H9 (cell line): Measurements from ENCODE around the gene VMAC. TPM values are rescaled to one million over a fixed set of nuclear protein-coding genes. Genes with fewer than 3 reads are reported as not detected.

Experiments used
- DNase-seq: peaks from one replicate; pipeline ENCODE4 v3.0.0-alpha.2; 2017
- H2AFZ ChIP-seq: one replicate; pipeline ENCODE4 v1.6.1; 2013; ENCODE audit warnings: mild to moderate bottlenecking, low read length, control low read depth, moderate library complexity
- H2AK5ac ChIP-seq: 2 replicates; pipeline ENCODE4 v1.6.1; 2013; ENCODE audit warnings: low read length, control low read depth, mixed read lengths; ENCODE audit not compliant: insufficient read length
- H2BK120ac ChIP-seq: one replicate; pipeline ENCODE4 v1.6.1; 2013; ENCODE audit warnings: low read depth, mild to moderate bottlenecking, low read length, control low read depth, inconsistent platforms; ENCODE audit not compliant: poor library complexity, severe bottlenecking
- H2BK12ac ChIP-seq: 2 replicates; pipeline ENCODE4 v1.6.1; 2013; ENCODE audit warnings: low read length, control low read depth, mixed read lengths, low read depth; ENCODE audit not compliant: insufficient read length
- H2BK15ac ChIP-seq: 2 replicates; pipeline ENCODE4 v1.6.1; 2013; ENCODE audit warnings: low read depth, low read length, control low read depth
- H2BK20ac ChIP-seq: one replicate; pipeline ENCODE4 v1.6.1; 2013; ENCODE audit warnings: low read depth, mild to moderate bottlenecking, low read length, control low read depth, inconsistent platforms; ENCODE audit not compliant: poor library complexity, severe bottlenecking
- H2BK5ac ChIP-seq: 2 replicates; pipeline ENCODE4 v1.6.1; 2013; ENCODE audit warnings: low read length, control low read depth, mixed read lengths; ENCODE audit not compliant: insufficient read length
- H3K14ac ChIP-seq: 2 replicates; pipeline ENCODE4 v1.6.1; 2013; ENCODE audit warnings: low read length, control low read depth; ENCODE audit not compliant: insufficient read depth
- H3K18ac ChIP-seq: 2 replicates; pipeline ENCODE4 v1.6.1; 2013; ENCODE audit warnings: low read depth, mild to moderate bottlenecking, mixed read lengths, low read length, control low read depth; ENCODE audit not compliant: insufficient read length
- H3K23ac ChIP-seq: 2 replicates; pipeline ENCODE4 v1.6.1; 2013; ENCODE audit warnings: low read length, control low read depth, mixed read lengths, low read depth; ENCODE audit not compliant: insufficient read length
- H3K23me2 ChIP-seq: 2 replicates; pipeline ENCODE4 v1.6.1; 2013; ENCODE audit warnings: low read depth, mild to moderate bottlenecking, mixed read lengths, low read length, control low read depth; ENCODE audit not compliant: insufficient read length, poor library complexity, severe bottlenecking
- H3K27ac ChIP-seq: 2 replicates; pipeline ENCODE4 v1.5.1; 2013; ENCODE audit warnings: low read length, control low read depth, mixed read lengths, low read depth; ENCODE audit not compliant: insufficient read length
- H3K27me3 ChIP-seq: 2 replicates; pipeline ENCODE4 v1.6.1; 2013; ENCODE audit warnings: low read length, control low read depth, inconsistent platforms; ENCODE audit not compliant: insufficient read depth
- H3K4ac ChIP-seq: 2 replicates; pipeline ENCODE4 v1.6.1; 2013; ENCODE audit warnings: low read depth, mild to moderate bottlenecking, control low read depth, inconsistent platforms, low read length, moderate library complexity
- H3K4me1 ChIP-seq: 2 replicates; pipeline ENCODE4 v1.6.1; 2013; ENCODE audit warnings: low read length, control low read depth, inconsistent platforms; ENCODE audit not compliant: insufficient read depth
- H3K4me2 ChIP-seq: 2 replicates; pipeline ENCODE4 v1.6.1; 2013; ENCODE audit warnings: low read length, control low read depth, mixed read lengths; ENCODE audit not compliant: insufficient read length, insufficient read depth
- H3K56ac ChIP-seq: 2 replicates; pipeline ENCODE4 v1.6.1; 2013; ENCODE audit warnings: low read depth, mild to moderate bottlenecking, mixed read lengths, low read length, control low read depth; ENCODE audit not compliant: insufficient read length
- H3K79me1 ChIP-seq: 2 replicates; pipeline ENCODE4 v1.6.1; 2013; ENCODE audit warnings: low read depth, mild to moderate bottlenecking, moderate library complexity, low read length, control low read depth, inconsistent platforms; ENCODE audit not compliant: insufficient read depth, poor library complexity, severe bottlenecking
- H3K79me2 ChIP-seq: 2 replicates; pipeline ENCODE4 v1.6.1; 2013; ENCODE audit warnings: low read length, control low read depth, inconsistent platforms; ENCODE audit not compliant: insufficient read depth
- H3K9ac ChIP-seq: 2 replicates; pipeline ENCODE4 v1.6.1; 2013; ENCODE audit warnings: low read length, control low read depth, mixed read lengths; ENCODE audit not compliant: insufficient read length; ENCODE audit errors: extremely low read depth
- H3K9me3 ChIP-seq: one replicate; pipeline ENCODE4 v1.6.1; 2013; ENCODE audit warnings: low read depth, low read length, inconsistent platforms; ENCODE audit not compliant: control insufficient read depth
- H3T11ph ChIP-seq: one replicate; pipeline ENCODE4 v1.6.1; 2013; ENCODE audit warnings: mild to moderate bottlenecking, low read length, control low read depth, inconsistent platforms
- H4K20me1 ChIP-seq: one replicate; pipeline ENCODE4 v1.6.1; 2013; ENCODE audit not compliant: control insufficient read depth, insufficient read length, insufficient read depth
- H4K5ac ChIP-seq: 2 replicates; pipeline ENCODE4 v1.6.1; 2013; ENCODE audit warnings: low read depth, mild to moderate bottlenecking, mixed read lengths, low read length, control low read depth; ENCODE audit not compliant: insufficient read length
- H4K8ac ChIP-seq: replicated peaks from 2 replicates; pipeline ENCODE4 v1.6.1; 2013; ENCODE audit warnings: low read length, control low read depth, mixed read lengths, low read depth; ENCODE audit not compliant: insufficient read length
- H4K91ac ChIP-seq: 2 replicates; pipeline ENCODE4 v1.6.1; 2013; ENCODE audit warnings: low read depth, mild to moderate bottlenecking, moderate library complexity, mixed read lengths, low read length, control low read depth; ENCODE audit not compliant: insufficient read length
- H3K27ac Mint-ChIP-seq, 3 experiments: 2 replicates in 2 of 3; 3 replicates in 1 of 3; pipeline ENCODE4 v1.8.0; 2020 to 2021; ENCODE audit warnings: mixed read lengths in 3 of 3, mild to moderate bottlenecking in 1 of 3, moderate library complexity in 1 of 3
- H3K27me3 Mint-ChIP-seq: 2 replicates; pipeline ENCODE4 v1.8.0; 2021; ENCODE audit warnings: low read depth, mild to moderate bottlenecking, moderate library complexity, mixed read lengths
- H3K36me3 Mint-ChIP-seq, 3 experiments: 2 replicates in 2 of 3; 3 replicates in 1 of 3; pipeline ENCODE4 v1.8.0; 2020 to 2021; ENCODE audit warnings: low read depth in 3 of 3, mixed read lengths in 3 of 3; ENCODE audit not compliant: insufficient read depth in 1 of 3
- H3K4me1 Mint-ChIP-seq, 2 experiments: 2 replicates each; pipeline ENCODE4 v1.8.0; 2020; ENCODE audit warnings: mixed read lengths in 2 of 2
- H3K4me3 Mint-ChIP-seq, 2 experiments: 2 replicates in 1 of 2; 3 replicates in 1 of 2; pipeline ENCODE4 v1.8.0; 2020 to 2021; ENCODE audit warnings: mild to moderate bottlenecking in 2 of 2, mixed read lengths in 2 of 2, moderate library complexity in 1 of 2
- H3K9me3 Mint-ChIP-seq, 2 experiments: 2 replicates in 1 of 2; 3 replicates in 1 of 2; pipeline ENCODE4 v1.8.0; 2020; ENCODE audit warnings: mild to moderate bottlenecking in 2 of 2, mixed read lengths in 2 of 2, moderate library complexity in 1 of 2
- CTCF ChIP-seq: fragments of 200-600 bp; sonication (generic); conservative IDR thresholded peaks from 3 replicates; pipeline ENCODE4 v1.8.0; 2021; ENCODE audit warnings: antibody characterized with exemption, mild to moderate bottlenecking
- WGBS: extraction: QIAGEN DNeasy Blood & Tissue Kit; methylation state at CpG from one replicate; pipeline ENCODE4 v1.1.7; 2013; ENCODE audit warnings: missing lambda C conversion rate, low lambda C conversion rate, mixed read lengths; ENCODE audit not compliant: insufficient read length; ENCODE audit errors: extremely low coverage; 5-methylcytosine and 5-hydroxymethylcytosine counted together
- total RNA-seq: library from RNA; stranded (reverse); gene quantifications from 2 replicates; pipeline ENCODE4 v1.2.1, GENCODE V29; 2021

The VMAC gene
- total RNA-seq, 1 experiment from 2014 or later, result 2.2 TPM

GRCh38 chr19:5863030-5863665 is 41.5 kb upstream of the VMAC start:
- no peak overlapping the region for H3K4me3 Mint-ChIP-seq
- no peak overlapping the region for H2BK15ac ChIP-seq

More at GRCh38 chr19:5863030-5863665, 41.5 kb upstream of the VMAC start:
- TF ChIP-seq CTCF, result no peak
- no peak overlapping the region for H3K9ac ChIP-seq
- H3K18ac ChIP-seq, result no peak overlapping the region
- no peak overlapping the region for H3T11ph ChIP-seq
- no peaks in the 10 kb centered on the region for H4K20me1 ChIP-seq
- no peak overlapping the region for H2BK12ac ChIP-seq
- H2BK20ac ChIP-seq, result no peak overlapping the region
- H2BK120ac ChIP-seq, result no peak overlapping the region
- no peak overlapping the region for H2AFZ ChIP-seq
- no peaks in the 10 kb centered on the region for H3K4me1 ChIP-seq
- H4K8ac ChIP-seq, result no peak overlapping the region
- Mint-ChIP-seq H3K36me3 (no peaks in the 10 kb centered on the region), H3K27me3 (peaks cover 33% of the 10 kb centered on the region), H3K9me3 (no peaks in the 10 kb centered on the region), H3K27ac (no peak overlapping the region; a peak in 1 of 7 replicates), H3K4me1 (no peaks in the 10 kb centered on the region; a peak in 1 of 4 replicates)
- no peak for DNase-seq
- H2AK5ac ChIP-seq, result no peak overlapping the region
- no peak overlapping the region for H2BK5ac ChIP-seq
- H3K4ac ChIP-seq, result no peak overlapping the region; the same call in 1 of the 2 replicates
- H3K79me2 ChIP-seq, result no peaks in the 10 kb centered on the region
- no peak overlapping the region for H3K23ac ChIP-seq
- WGBS, result no CpG with 5 or more reads among the region's 11 CpGs
- no peak overlapping the region for H4K5ac ChIP-seq
- H3K23me2 ChIP-seq, result no peaks in the 10 kb centered on the region
- H3K27ac ChIP-seq, result no peak overlapping the region
- H3K14ac ChIP-seq, result no peak overlapping the region
- H3K9me3 ChIP-seq, result no peaks in the 10 kb centered on the region
- no peaks in the 10 kb centered on the region for H3K27me3 ChIP-seq
- no peak overlapping the region for H3K4me2 ChIP-seq
- H4K91ac ChIP-seq, result no peak overlapping the region
- H3K79me1 ChIP-seq, result no peaks in the 10 kb centered on the region
- no peak overlapping the region for H3K56ac ChIP-seq
